Panc1 (cell line): ENCODE results near the gene PSMG1. TPM values are rescaled to one million over a fixed set of nuclear protein-coding genes. Genes with fewer than 3 reads are reported as not detected.

Experiments used
- ATAC-seq: fragments of 200-7000 bp; cut with Tn5 transposase; 2 replicates; pipeline ENCODE4 v1.9.1; 2020; ENCODE audit warnings: mild to moderate bottlenecking, moderate library complexity
- BruUV-seq: library from RNA; stranded (reverse); fragments of 400-500 nt; replicated peaks from 2 replicates; lab custom pipeline; 2021; lab: Mats Ljungman, UMichigan
- CTCF ChIA-PET: fragments of 300-600 bp; sonication (Branson Sonifier 250); formaldehyde crosslinking; loops from one replicate; lab custom pipeline; 2022; ENCODE audit warnings: antibody characterized with exemption; lab: Charles Lee
- POLR2A ChIA-PET: fragments of 300-600 bp; sonication (Branson Sonifier 250); formaldehyde crosslinking; loops from one replicate; lab custom pipeline; 2022; ENCODE audit warnings: antibody characterized with exemption; lab: Charles Lee
- DNase-seq: peaks from one replicate; pipeline ENCODE4 v3.0.0-alpha.2; 2010; ENCODE audit warnings: low read depth, low spot score
- H3K27ac ChIP-seq: 2 replicates; pipeline ENCODE4 v1.5.1; 2011; ENCODE audit warnings: mild to moderate bottlenecking, low read length, inconsistent platforms
- H3K27me3 ChIP-seq: fragments of 200-500 bp; sonication (Bioruptor generic); 2 replicates; pipeline ENCODE4 v1.6.0; 2014; ENCODE audit warnings: low read length, inconsistent platforms; ENCODE audit not compliant: control insufficient read depth, insufficient read depth
- H3K36me3 ChIP-seq: fragments of 200-500 bp; sonication (Bioruptor generic); 2 replicates; pipeline ENCODE4 v1.5.1; 2014; ENCODE audit warnings: inconsistent platforms, mild to moderate bottlenecking, low read length, moderate library complexity; ENCODE audit not compliant: control insufficient read depth, insufficient read depth
- H3K4me1 ChIP-seq: 2 replicates; pipeline ENCODE4 v1.5.1; 2011; ENCODE audit warnings: inconsistent platforms, mild to moderate bottlenecking, low read length, moderate library complexity; ENCODE audit not compliant: control insufficient read depth, insufficient read depth
- H3K4me3 ChIP-seq, 2 experiments: 2 replicates each; pipeline ENCODE4 v1.5.1; 2011 to 2012; ENCODE audit warnings: low read depth in 2 of 2, low read length in 2 of 2, mild to moderate bottlenecking in 2 of 2, inconsistent platforms in 1 of 2, moderate library complexity in 1 of 2
- H3K9me3 ChIP-seq: fragments of 200-500 bp; sonication (Bioruptor generic); 2 replicates; pipeline ENCODE4 v1.5.1; 2014; ENCODE audit warnings: low read depth, mild to moderate bottlenecking, inconsistent platforms, low read length, moderate library complexity; ENCODE audit not compliant: control insufficient read depth, insufficient read depth
- POLR2AphosphoS5 ChIP-seq: IDR thresholded peaks from 2 replicates; pipeline ENCODE4 v1.6.1; 2012; ENCODE audit warnings: mild to moderate bottlenecking, low read depth, low read length, moderate library complexity
- SIN3A ChIP-seq: IDR thresholded peaks from 2 replicates; pipeline ENCODE4 v1.6.1; 2012; ENCODE audit warnings: low read depth, mild to moderate bottlenecking, low read length, moderate library complexity, borderline replicate concordance; ENCODE audit not compliant: insufficient read depth
- TCF7L2 ChIP-seq: IDR thresholded peaks from 2 replicates; pipeline ENCODE4 v1.6.1; 2011; ENCODE audit warnings: mild to moderate bottlenecking, low read depth, low read length, inconsistent platforms
- in situ Hi-C: cut with HindIII; loops from 2 replicates; pipeline ENCODE4 v1.10.0; 2016; ENCODE audit warnings: low sequenced_read_pairs, low pct_unique_long_range_greater_than_20kb
- intact Hi-C: fragments of 100-400 bp; cut with micrococcal nuclease; formaldehyde crosslinking; loops from one replicate; pipeline ENCODE4 v1.10.0; 2022; ENCODE audit not compliant: unreplicated experiment
- total RNA-seq: library from RNA; stranded (reverse); gene quantifications from one replicate; pipeline ENCODE4 v1.2.1, GENCODE V29; 2021; ENCODE audit not compliant: unreplicated experiment
- TF ChIP-seq, protein P1 (sequence below): fragments of 450-650 bp; IDR thresholded peaks from 2 replicates; pipeline ENCODE4 v1.5.1; 2017; ENCODE audit warnings: mild to moderate bottlenecking
- TF ChIP-seq, protein P2 (sequence below), 2 experiments: IDR thresholded peaks; 2 replicates each; pipeline ENCODE4 v1.6.1; 2011 to 2012; ENCODE audit warnings: low read depth in 2 of 2, control low read depth in 1 of 2, low read length in 1 of 2, mild to moderate bottlenecking in 1 of 2, moderate library complexity in 1 of 2; ENCODE audit not compliant: insufficient read depth in 1 of 2

Gene PSMG1
- total RNA-seq, 1 experiment from 2014 or later: 70.0 TPM

GRCh38 chr21:39141502-39141901 lies 41.7 kb downstream of the PSMG1 start:
- ATAC-seq (no peak), DNase-seq (no peak)
- Histone ChIP-seq H3K9me3 (no peaks in the 10 kb centered on the region), H3K4me1 (peaks cover 12% of the 10 kb centered on the region), H3K27ac (no peak overlapping the region), H3K36me3 (no peaks in the 10 kb centered on the region), H3K4me3 (no peak overlapping the region), H3K27me3 (no peaks in the 10 kb centered on the region)
- no TSS peak for BruUV-seq
- CTCF ChIA-PET: no interaction called here
- intact Hi-C loops (no loop called here), in situ Hi-C loops (no loop called here)
- TF ChIP-seq, protein P1, sequence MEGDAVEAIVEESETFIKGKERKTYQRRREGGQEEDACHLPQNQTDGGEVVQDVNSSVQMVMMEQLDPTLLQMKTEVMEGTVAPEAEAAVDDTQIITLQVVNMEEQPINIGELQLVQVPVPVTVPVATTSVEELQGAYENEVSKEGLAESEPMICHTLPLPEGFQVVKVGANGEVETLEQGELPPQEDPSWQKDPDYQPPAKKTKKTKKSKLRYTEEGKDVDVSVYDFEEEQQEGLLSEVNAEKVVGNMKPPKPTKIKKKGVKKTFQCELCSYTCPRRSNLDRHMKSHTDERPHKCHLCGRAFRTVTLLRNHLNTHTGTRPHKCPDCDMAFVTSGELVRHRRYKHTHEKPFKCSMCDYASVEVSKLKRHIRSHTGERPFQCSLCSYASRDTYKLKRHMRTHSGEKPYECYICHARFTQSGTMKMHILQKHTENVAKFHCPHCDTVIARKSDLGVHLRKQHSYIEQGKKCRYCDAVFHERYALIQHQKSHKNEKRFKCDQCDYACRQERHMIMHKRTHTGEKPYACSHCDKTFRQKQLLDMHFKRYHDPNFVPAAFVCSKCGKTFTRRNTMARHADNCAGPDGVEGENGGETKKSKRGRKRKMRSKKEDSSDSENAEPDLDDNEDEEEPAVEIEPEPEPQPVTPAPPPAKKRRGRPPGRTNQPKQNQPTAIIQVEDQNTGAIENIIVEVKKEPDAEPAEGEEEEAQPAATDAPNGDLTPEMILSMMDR: no peak
- no peak for TF ChIP-seq SIN3A
- no peak for TF ChIP-seq TCF7L2
- no peak for TF ChIP-seq POLR2AphosphoS5
- TF ChIP-seq, protein P2, sequence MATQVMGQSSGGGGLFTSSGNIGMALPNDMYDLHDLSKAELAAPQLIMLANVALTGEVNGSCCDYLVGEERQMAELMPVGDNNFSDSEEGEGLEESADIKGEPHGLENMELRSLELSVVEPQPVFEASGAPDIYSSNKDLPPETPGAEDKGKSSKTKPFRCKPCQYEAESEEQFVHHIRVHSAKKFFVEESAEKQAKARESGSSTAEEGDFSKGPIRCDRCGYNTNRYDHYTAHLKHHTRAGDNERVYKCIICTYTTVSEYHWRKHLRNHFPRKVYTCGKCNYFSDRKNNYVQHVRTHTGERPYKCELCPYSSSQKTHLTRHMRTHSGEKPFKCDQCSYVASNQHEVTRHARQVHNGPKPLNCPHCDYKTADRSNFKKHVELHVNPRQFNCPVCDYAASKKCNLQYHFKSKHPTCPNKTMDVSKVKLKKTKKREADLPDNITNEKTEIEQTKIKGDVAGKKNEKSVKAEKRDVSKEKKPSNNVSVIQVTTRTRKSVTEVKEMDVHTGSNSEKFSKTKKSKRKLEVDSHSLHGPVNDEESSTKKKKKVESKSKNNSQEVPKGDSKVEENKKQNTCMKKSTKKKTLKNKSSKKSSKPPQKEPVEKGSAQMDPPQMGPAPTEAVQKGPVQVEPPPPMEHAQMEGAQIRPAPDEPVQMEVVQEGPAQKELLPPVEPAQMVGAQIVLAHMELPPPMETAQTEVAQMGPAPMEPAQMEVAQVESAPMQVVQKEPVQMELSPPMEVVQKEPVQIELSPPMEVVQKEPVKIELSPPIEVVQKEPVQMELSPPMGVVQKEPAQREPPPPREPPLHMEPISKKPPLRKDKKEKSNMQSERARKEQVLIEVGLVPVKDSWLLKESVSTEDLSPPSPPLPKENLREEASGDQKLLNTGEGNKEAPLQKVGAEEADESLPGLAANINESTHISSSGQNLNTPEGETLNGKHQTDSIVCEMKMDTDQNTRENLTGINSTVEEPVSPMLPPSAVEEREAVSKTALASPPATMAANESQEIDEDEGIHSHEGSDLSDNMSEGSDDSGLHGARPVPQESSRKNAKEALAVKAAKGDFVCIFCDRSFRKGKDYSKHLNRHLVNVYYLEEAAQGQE (IDR thresholded peaks at IDR 0.05; ENCODE audit: insufficient read depth in 1 of 2, low read depth in 2 of 2, low read length in 1 of 2): no peak
- POLR2A ChIA-PET: no interaction called here

GRCh38 chr21:39137248-39138178 lies 45.7 kb downstream of the PSMG1 start:
- H3K4me1 ChIP-seq: peaks cover 12% of the 10 kb centered on the region
- H3K27ac ChIP-seq: peak overlapping the region; percentile 45
- in situ Hi-C loops: no loop called here
- no peak overlapping the region for H3K4me3 ChIP-seq
- ATAC-seq (peak; percentile 67), DNase-seq (no peak)
- H3K9me3 ChIP-seq: no peaks in the 10 kb centered on the region
- intact Hi-C loops: loop anchor here (1.0 to 5.0 kb wide), 3 partner anchors 315 to 633 kb away; no protein-coding TSS in a partner anchor
- CTCF ChIA-PET: interaction anchor here (0.6 to 1.3 kb wide), 5 partner anchors 13 to 628 kb away, joined by 3 to 18 read pairs (median 3); no protein-coding TSS in a partner anchor
- TF ChIP-seq SIN3A (no peak), POLR2AphosphoS5 (no peak), TCF7L2 (0 out of 2 replicates have a peak, but pooled peaks have one; percentile 58)
- H3K36me3 ChIP-seq: no peaks in the 10 kb centered on the region
- POLR2A ChIA-PET: no interaction called here
- no peaks in the 10 kb centered on the region for H3K27me3 ChIP-seq
- BruUV-seq: no TSS peak
